ENCODE results near the gene TP63. TPM values are rescaled to one million over a fixed set of nuclear protein-coding genes. Genes with fewer than 3 reads are reported as not detected.

Gene TP63
- total RNA-seq, 1 donor from 2014 or later = 1.1 TPM

DNA sequence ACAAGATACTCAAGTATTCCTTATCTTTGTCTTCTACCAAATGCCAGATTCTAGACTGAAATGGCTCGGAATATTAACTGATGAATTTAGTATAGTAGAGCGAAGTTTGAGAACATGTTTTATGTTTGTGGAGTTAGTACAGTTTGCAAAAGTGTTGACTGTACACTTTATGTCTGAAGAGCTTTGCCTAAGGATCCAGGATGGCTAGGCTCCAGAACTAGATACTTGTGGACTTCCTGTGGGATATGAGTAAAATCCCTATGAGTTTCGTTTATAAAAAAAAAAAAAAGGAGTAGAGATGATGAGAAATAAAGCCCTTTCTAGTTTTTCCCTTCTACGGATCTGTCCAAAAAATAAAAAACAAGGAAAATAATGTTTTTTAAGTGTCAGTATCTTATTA, 96.7 kb downstream of the TP63 start:
- TF ChIP-seq, protein P1, sequence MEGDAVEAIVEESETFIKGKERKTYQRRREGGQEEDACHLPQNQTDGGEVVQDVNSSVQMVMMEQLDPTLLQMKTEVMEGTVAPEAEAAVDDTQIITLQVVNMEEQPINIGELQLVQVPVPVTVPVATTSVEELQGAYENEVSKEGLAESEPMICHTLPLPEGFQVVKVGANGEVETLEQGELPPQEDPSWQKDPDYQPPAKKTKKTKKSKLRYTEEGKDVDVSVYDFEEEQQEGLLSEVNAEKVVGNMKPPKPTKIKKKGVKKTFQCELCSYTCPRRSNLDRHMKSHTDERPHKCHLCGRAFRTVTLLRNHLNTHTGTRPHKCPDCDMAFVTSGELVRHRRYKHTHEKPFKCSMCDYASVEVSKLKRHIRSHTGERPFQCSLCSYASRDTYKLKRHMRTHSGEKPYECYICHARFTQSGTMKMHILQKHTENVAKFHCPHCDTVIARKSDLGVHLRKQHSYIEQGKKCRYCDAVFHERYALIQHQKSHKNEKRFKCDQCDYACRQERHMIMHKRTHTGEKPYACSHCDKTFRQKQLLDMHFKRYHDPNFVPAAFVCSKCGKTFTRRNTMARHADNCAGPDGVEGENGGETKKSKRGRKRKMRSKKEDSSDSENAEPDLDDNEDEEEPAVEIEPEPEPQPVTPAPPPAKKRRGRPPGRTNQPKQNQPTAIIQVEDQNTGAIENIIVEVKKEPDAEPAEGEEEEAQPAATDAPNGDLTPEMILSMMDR (IDR thresholded peaks at IDR 0.05; ENCODE audit: insufficient read depth, low read depth, low read length) = no peak
- TF ChIP-seq EZH2 (IDR thresholded peaks at IDR 0.05; ENCODE audit: insufficient read depth, low read length) = no peak
- Mint-ChIP-seq H3K4me1 (ENCODE audit: low read depth, unreplicated experiment) (no peaks in the 10 kb centered on the region), H3K27ac (ENCODE audit: unreplicated experiment) (no peak overlapping the region), H3K27me3 (ENCODE audit: low read depth, unreplicated experiment) (no peaks in the 10 kb centered on the region), H3K9me3 (ENCODE audit: unreplicated experiment) (peaks cover 2% of the 10 kb centered on the region), H3K36me3 (ENCODE audit: low read depth, unreplicated experiment) (no peaks in the 10 kb centered on the region), H3K4me3 (ENCODE audit: unreplicated experiment) (no peak overlapping the region)
- FAIRE-seq (no peak), DNase-seq (ENCODE audit: low read depth) (peak; percentile 69)
- H3K4me2 ChIP-seq (ENCODE audit: low read length) = no peak overlapping the region
- H3K4me3 ChIP-seq (ENCODE audit: insufficient read depth, low read depth, low read length) = no peak overlapping the region
- no peaks in the 10 kb centered on the region for H3K36me3 ChIP-seq (ENCODE audit: insufficient read depth, low read length)
- no peaks in the 10 kb centered on the region for H4K20me1 ChIP-seq (ENCODE audit: insufficient read depth, low read length)
- no peaks in the 10 kb centered on the region for H3K27me3 ChIP-seq (ENCODE audit: insufficient read depth, low read length)
- H3K4me1 ChIP-seq (ENCODE audit: insufficient read depth, low read length) = no peaks in the 10 kb centered on the region
- no peak overlapping the region for H3K27ac ChIP-seq (ENCODE audit: low read depth, low read length)
- no peaks in the 10 kb centered on the region for H3K79me2 ChIP-seq (ENCODE audit: insufficient read depth, low read length)
- H3K9me3 ChIP-seq (ENCODE audit: insufficient read depth, low read depth, low read length) = no peaks in the 10 kb centered on the region
- H3K9ac ChIP-seq (ENCODE audit: low read length) = no peak overlapping the region
- H2AFZ ChIP-seq (ENCODE audit: low read depth, low read length) = no peak overlapping the region

- H3K36me3 Mint-ChIP-seq (ENCODE audit: low read depth, unreplicated experiment) = no peaks in the 10 kb centered on the region
- no peak for FAIRE-seq
- DNase-seq (ENCODE audit: low read depth) = no peak
Measured at GRCh38 chr3:189728915-189729314, 97.7 kb downstream of the TP63 start.

DNA sequence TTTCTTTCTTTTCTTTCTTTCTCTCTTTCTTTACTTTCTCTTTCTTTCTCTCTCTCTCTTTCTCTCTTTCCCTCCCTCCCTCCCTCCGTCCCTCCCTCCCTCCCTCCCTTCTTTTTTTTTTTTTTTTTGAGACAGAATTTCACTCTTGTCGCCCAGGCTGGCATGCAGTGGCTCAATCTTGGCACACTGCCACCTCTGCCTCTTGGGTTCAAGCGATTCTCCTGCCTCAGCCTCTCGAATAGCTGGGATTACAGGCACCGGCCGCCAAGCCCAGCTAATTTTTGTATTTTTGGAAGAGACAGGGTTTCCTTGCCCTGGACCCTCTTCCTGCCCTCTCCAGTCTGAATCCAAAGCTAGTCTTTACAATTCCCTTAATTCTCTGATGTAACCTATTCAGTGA, 102.9 kb downstream of the TP63 start:
- Histone ChIP-seq H3K4me1 (ENCODE audit: insufficient read depth, low read length) (no peaks in the 10 kb centered on the region), H2AFZ (ENCODE audit: low read depth, low read length) (no peak overlapping the region), H3K79me2 (ENCODE audit: insufficient read depth, low read length) (no peaks in the 10 kb centered on the region), H3K9me3 (ENCODE audit: insufficient read depth, low read depth, low read length) (no peaks in the 10 kb centered on the region), H3K36me3 (ENCODE audit: insufficient read depth, low read length) (no peaks in the 10 kb centered on the region), H4K20me1 (ENCODE audit: insufficient read depth, low read length) (no peaks in the 10 kb centered on the region), H3K4me3 (ENCODE audit: insufficient read depth, low read depth, low read length) (no peak overlapping the region), H3K27me3 (ENCODE audit: insufficient read depth, low read length) (no peaks in the 10 kb centered on the region), H3K27ac (ENCODE audit: low read depth, low read length) (no peak overlapping the region), H3K9ac (ENCODE audit: low read length) (no peak overlapping the region), H3K4me2 (ENCODE audit: low read length) (no peak overlapping the region)
- Mint-ChIP-seq H3K4me3 (ENCODE audit: unreplicated experiment) (no peak overlapping the region), H3K27me3 (ENCODE audit: low read depth, unreplicated experiment) (no peaks in the 10 kb centered on the region), H3K36me3 (ENCODE audit: low read depth, unreplicated experiment) (no peaks in the 10 kb centered on the region), H3K9me3 (ENCODE audit: unreplicated experiment) (peaks cover 2% of the 10 kb centered on the region), H3K4me1 (ENCODE audit: low read depth, unreplicated experiment) (no peaks in the 10 kb centered on the region), H3K27ac (ENCODE audit: unreplicated experiment) (no peak overlapping the region)
- no peak for DNase-seq (ENCODE audit: low read depth)
- FAIRE-seq = no peak
- TF ChIP-seq EZH2 (IDR thresholded peaks at IDR 0.05; ENCODE audit: insufficient read depth, low read length) = no peak
- TF ChIP-seq, protein P1 (IDR thresholded peaks at IDR 0.05; ENCODE audit: insufficient read depth, low read depth, low read length) = no peak

More at GRCh38 chr3:189728915-189729314, 97.7 kb downstream of the TP63 start:
- Mint-ChIP-seq H3K27ac (ENCODE audit: unreplicated experiment) (no peak overlapping the region), H3K9me3 (ENCODE audit: unreplicated experiment) (peaks cover 2% of the 10 kb centered on the region), H3K27me3 (ENCODE audit: low read depth, unreplicated experiment) (no peaks in the 10 kb centered on the region), H3K4me1 (ENCODE audit: low read depth, unreplicated experiment) (no peaks in the 10 kb centered on the region), H3K4me3 (ENCODE audit: unreplicated experiment) (no peak overlapping the region)
- H3K79me2 ChIP-seq (ENCODE audit: insufficient read depth, low read length) = no peaks in the 10 kb centered on the region
- no peaks in the 10 kb centered on the region for H4K20me1 ChIP-seq (ENCODE audit: insufficient read depth, low read length)
- no peak overlapping the region for H3K9ac ChIP-seq (ENCODE audit: low read length)
- no peaks in the 10 kb centered on the region for H3K36me3 ChIP-seq (ENCODE audit: insufficient read depth, low read length)
- no peak for TF ChIP-seq EZH2 (IDR thresholded peaks at IDR 0.05; ENCODE audit: insufficient read depth, low read length)
- TF ChIP-seq, protein P1 (IDR thresholded peaks at IDR 0.05; ENCODE audit: insufficient read depth, low read depth, low read length) = no peak
- no peak overlapping the region for H3K27ac ChIP-seq (ENCODE audit: low read depth, low read length)
- no peak overlapping the region for H3K4me3 ChIP-seq (ENCODE audit: insufficient read depth, low read depth, low read length)
- no peaks in the 10 kb centered on the region for H3K27me3 ChIP-seq (ENCODE audit: insufficient read depth, low read length)
- H3K4me1 ChIP-seq (ENCODE audit: insufficient read depth, low read length) = no peaks in the 10 kb centered on the region
- H2AFZ ChIP-seq (ENCODE audit: low read depth, low read length) = no peak overlapping the region
- H3K4me2 ChIP-seq (ENCODE audit: low read length) = no peak overlapping the region
- H3K9me3 ChIP-seq (ENCODE audit: insufficient read depth, low read depth, low read length) = no peaks in the 10 kb centered on the region

Data from astrocyte (in vitro differentiated cells and primary cell).